ENCODE measurements around the gene OR52E4. TPM values are rescaled to one million over a fixed set of nuclear protein-coding genes. Genes with fewer than 3 reads are reported as not detected.

Gene OR52E4
- total RNA-seq, 1 experiment from 2014 or later: not detected

DNA sequence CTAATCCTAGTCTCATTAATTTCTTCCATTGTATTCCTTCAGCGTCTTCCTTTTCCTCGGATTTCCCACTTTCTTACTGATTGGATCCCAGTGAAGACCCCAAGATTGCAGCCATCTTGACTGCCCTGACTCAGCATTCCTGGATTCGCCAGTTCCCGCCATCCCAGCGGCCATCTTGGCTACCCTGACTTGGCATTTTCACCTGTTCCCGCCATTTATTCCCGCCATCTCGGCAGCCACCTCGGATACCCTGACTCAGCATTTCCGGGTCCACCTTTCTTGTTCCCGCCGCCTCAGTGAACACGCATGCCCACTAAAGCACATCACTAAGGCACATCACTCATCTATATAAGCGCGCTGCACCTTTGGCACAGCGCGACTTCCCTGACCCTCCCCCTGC lies 47.8 kb downstream of the OR52E4 start:
- Histone ChIP-seq H3K4me3 (ENCODE audit: low read depth, low read length, poor library complexity, severe bottlenecking) (no peak overlapping the region), H3K9me3 (ENCODE audit: low read depth, low read length, poor library complexity, severe bottlenecking) (no peaks in the 10 kb centered on the region), H3K36me3 (ENCODE audit: insufficient read depth, low read length, poor library complexity, severe bottlenecking) (no peaks in the 10 kb centered on the region), H3K27me3 (replicated peaks; ENCODE audit: insufficient read depth, low read depth, low read length, poor library complexity) (no peaks in the 10 kb centered on the region), H3K27ac (ENCODE audit: low read depth, low read length, poor library complexity, severe bottlenecking) (no peak overlapping the region), H3K4me1 (ENCODE audit: insufficient read depth, low read length, poor library complexity, severe bottlenecking) (no peaks in the 10 kb centered on the region)
- TF ChIP-seq CTCF (conservative IDR thresholded peaks at IDR 0.05; ENCODE audit: low read depth, low read length) (no peak), EZH2 (IDR thresholded peaks at IDR 0.05; ENCODE audit: borderline replicate concordance, low read depth, low read length, poor library complexity, severe bottlenecking) (no peak)
- no peak for DNase-seq (ENCODE audit: low spot score)
- ChIA-PET CTCF (no interaction called here), POLR2A (ENCODE audit: low non-redundant PET) (no interaction called here)
- intact Hi-C loops (cut with micrococcal nuclease; ENCODE audit: unreplicated experiment): no loop called here
- BruUV-seq (replicated peaks): no TSS peak

DNA sequence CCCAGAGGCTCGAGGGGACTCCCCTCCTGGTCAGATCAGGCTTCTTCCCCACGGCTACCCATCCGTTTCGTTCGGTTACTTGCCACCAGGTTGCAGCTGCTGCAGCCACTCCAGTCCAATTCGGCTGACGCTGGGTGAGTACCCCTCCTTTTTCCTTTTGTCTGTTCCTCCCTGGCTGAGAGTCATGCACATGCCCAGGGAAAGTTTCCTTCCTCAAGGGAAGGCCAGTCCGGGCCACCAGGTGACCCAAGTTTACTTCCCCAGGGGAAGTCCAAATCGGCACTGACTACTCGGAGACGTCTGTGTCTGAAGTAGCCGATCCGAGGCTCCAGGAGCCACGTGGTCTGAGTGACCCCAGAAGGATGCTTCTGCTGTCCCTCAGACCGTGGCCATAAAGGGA lies 48.4 kb downstream of the OR52E4 start:
- Histone ChIP-seq H3K27ac (ENCODE audit: low read depth, low read length, poor library complexity, severe bottlenecking) (no peak overlapping the region), H3K36me3 (ENCODE audit: insufficient read depth, low read length, poor library complexity, severe bottlenecking) (no peaks in the 10 kb centered on the region), H3K4me1 (ENCODE audit: insufficient read depth, low read length, poor library complexity, severe bottlenecking) (no peaks in the 10 kb centered on the region), H3K4me3 (ENCODE audit: low read depth, low read length, poor library complexity, severe bottlenecking) (no peak overlapping the region), H3K27me3 (replicated peaks; ENCODE audit: insufficient read depth, low read depth, low read length, poor library complexity) (no peaks in the 10 kb centered on the region), H3K9me3 (ENCODE audit: low read depth, low read length, poor library complexity, severe bottlenecking) (no peaks in the 10 kb centered on the region)
- intact Hi-C loops (cut with micrococcal nuclease; ENCODE audit: unreplicated experiment): no loop called here
- ChIA-PET CTCF (no interaction called here), POLR2A (ENCODE audit: low non-redundant PET) (no interaction called here)
- BruUV-seq (replicated peaks): no TSS peak
- DNase-seq (ENCODE audit: low spot score): no peak
- TF ChIP-seq EZH2 (IDR thresholded peaks at IDR 0.05; ENCODE audit: borderline replicate concordance, low read depth, low read length, poor library complexity, severe bottlenecking): no peak
- no peak for TF ChIP-seq CTCF (conservative IDR thresholded peaks at IDR 0.05; ENCODE audit: low read depth, low read length)

- intact Hi-C loops (cut with micrococcal nuclease; ENCODE audit: unreplicated experiment): no loop called here
- BruUV-seq (replicated peaks): no TSS peak
- no peak for TF ChIP-seq EZH2 (IDR thresholded peaks at IDR 0.05; ENCODE audit: borderline replicate concordance, low read depth, low read length, poor library complexity, severe bottlenecking)
- no peak for TF ChIP-seq CTCF (conservative IDR thresholded peaks at IDR 0.05; ENCODE audit: low read depth, low read length)
- Histone ChIP-seq H3K4me1 (ENCODE audit: insufficient read depth, low read length, poor library complexity, severe bottlenecking) (no peaks in the 10 kb centered on the region), H3K36me3 (ENCODE audit: insufficient read depth, low read length, poor library complexity, severe bottlenecking) (no peaks in the 10 kb centered on the region), H3K4me3 (ENCODE audit: low read depth, low read length, poor library complexity, severe bottlenecking) (no peak overlapping the region), H3K9me3 (ENCODE audit: low read depth, low read length, poor library complexity, severe bottlenecking) (no peaks in the 10 kb centered on the region), H3K27me3 (replicated peaks; ENCODE audit: insufficient read depth, low read depth, low read length, poor library complexity) (no peaks in the 10 kb centered on the region), H3K27ac (ENCODE audit: low read depth, low read length, poor library complexity, severe bottlenecking) (no peak overlapping the region)
- POLR2A ChIA-PET (ENCODE audit: low non-redundant PET): no interaction called here
- DNase-seq (ENCODE audit: low spot score): no peak
- CTCF ChIA-PET: no interaction called here
These were observed 49.3 kb downstream of the OR52E4 start for GRCh38 chr11:5929571-5930368.

Measured in A673 (cell line).